Activated CD4-positive, CD25-positive, alpha-beta regulatory T cell treated with anti-CD3 and anti-CD28 coated beads, Interleukin-2, amount 50 U/mL, for 24 hours (primary cell): ENCODE data around the gene EXOC6B.
"Not testable (repeated sequence)": the region's sequence is repeated elsewhere in the genome, so short reads cannot be mapped to it uniquely, and the experiment has no call there.

ENCODE experiments used
- ATAC-seq, 2 donors: fragments of 150-1000 bp; cut with Tn5 transposase; one replicate each; pipeline ENCODE4 v1.10.0; 2021; ENCODE audit warnings: mild to moderate bottlenecking in 1 of 2, moderate library complexity in 1 of 2

EXOC6B gene

GRCh38 chr2:72425996-72426395, 399.8 kb downstream of the EXOC6B start:
- ATAC-seq: no peak

GRCh38 chr2:72423756-72424155, 402.1 kb downstream of the EXOC6B start:
- ATAC-seq: no peak

- not testable (repeated sequence) for ATAC-seq
Observed at GRCh38 chr2:72421771-72422379, 404.0 kb downstream of the EXOC6B start.

GRCh38 chr2:72415781-72416475, 409.9 kb downstream of the EXOC6B start:
- no peak for ATAC-seq

GRCh38 chr2:72415241-72415661, 410.6 kb downstream of the EXOC6B start:
- ATAC-seq: no peak

- no peak for ATAC-seq
Observed at GRCh38 chr2:72414137-72414760, 411.6 kb downstream of the EXOC6B start.

- no peak for ATAC-seq
Observed at GRCh38 chr2:72413716-72414115, 412.1 kb downstream of the EXOC6B start.

GRCh38 chr2:72412214-72412613, 413.6 kb downstream of the EXOC6B start:
- no peak for ATAC-seq

- no peak for ATAC-seq
Observed at GRCh38 chr2:72399879-72400278, 426.0 kb downstream of the EXOC6B start.

- ATAC-seq: no peak
Observed at GRCh38 chr2:72395096-72395495, 430.7 kb downstream of the EXOC6B start.

- no peak for ATAC-seq
Observed at GRCh38 chr2:72394541-72395070, 431.2 kb downstream of the EXOC6B start.

GRCh38 chr2:72389447-72389846, 436.4 kb downstream of the EXOC6B start:
- ATAC-seq: no peak

- no peak for ATAC-seq
Observed at GRCh38 chr2:72388263-72388662, 437.6 kb downstream of the EXOC6B start.

GRCh38 chr2:72386288-72386687, 439.5 kb downstream of the EXOC6B start:
- ATAC-seq: no peak

- no peak for ATAC-seq
Observed at GRCh38 chr2:72378753-72379348, 447.0 kb downstream of the EXOC6B start.

GRCh38 chr2:72367530-72368225, 458.2 kb downstream of the EXOC6B start:
- ATAC-seq: no peak

- no peak for ATAC-seq
Observed at GRCh38 chr2:72363406-72363805, 462.4 kb downstream of the EXOC6B start.

- ATAC-seq: no peak
Observed at GRCh38 chr2:72362733-72363132, 463.1 kb downstream of the EXOC6B start.

- no peak for ATAC-seq
Observed at GRCh38 chr2:72361521-72361920, 464.3 kb downstream of the EXOC6B start.

GRCh38 chr2:72361042-72361441, 464.8 kb downstream of the EXOC6B start:
- ATAC-seq: no peak

GRCh38 chr2:72350852-72351251, 475.0 kb downstream of the EXOC6B start:
- no peak for ATAC-seq

GRCh38 chr2:72349016-72349415, 476.8 kb downstream of the EXOC6B start:
- ATAC-seq: no peak

GRCh38 chr2:72347081-72347480, 478.8 kb downstream of the EXOC6B start:
- no peak for ATAC-seq
